Stimulated activated naive CD8-positive, alpha-beta T cell treated with anti-CD3 and anti-CD28 coated beads, Interleukin-15, amount 100 ng/mL, for 72 hours (primary cell): Measurements from ENCODE around the gene LMF1.

Source experiments
- ATAC-seq: fragments of 150-1000 bp; cut with Tn5 transposase; 2 replicates; pipeline ENCODE4 v1.10.0; 2021; ENCODE audit warnings: mild to moderate bottlenecking, moderate library complexity
- DNase-seq, 2 donors: peaks; one replicate each; pipeline ENCODE4 v3.0.0; 2021 to 2022
- H3K27ac Mint-ChIP-seq, 2 donors: one replicate each; pipeline ENCODE4 v1.8.0; 2022; ENCODE audit warnings: mild to moderate bottlenecking in 2 of 2, mixed read lengths in 2 of 2, moderate library complexity in 2 of 2
- H3K27me3 Mint-ChIP-seq: one replicate; pipeline ENCODE4 v1.8.0; 2022; ENCODE audit warnings: mixed read lengths
- H3K4me1 Mint-ChIP-seq: one replicate; pipeline ENCODE4 v1.8.0; 2022; ENCODE audit warnings: mild to moderate bottlenecking, mixed read lengths
- H3K4me3 Mint-ChIP-seq, 2 donors: one replicate each; pipeline ENCODE4 v1.8.0; 2022; ENCODE audit warnings: mild to moderate bottlenecking in 2 of 2, mixed read lengths in 2 of 2, moderate library complexity in 1 of 2
- H3K9me3 Mint-ChIP-seq, 2 donors: one replicate each; pipeline ENCODE4 v1.8.0; 2022; ENCODE audit warnings: mixed read lengths in 2 of 2

Gene LMF1

GRCh38 chr16:914440-914839 lies 56.3 kb downstream of the LMF1 start:
- Mint-ChIP-seq H3K27ac (no peak overlapping the region), H3K27me3 (no peaks in the 10 kb centered on the region), H3K4me3 (no peak overlapping the region), H3K4me1 (no peaks in the 10 kb centered on the region), H3K9me3 (no peaks in the 10 kb centered on the region)
- DNase-seq (no peak), ATAC-seq (peak; percentile 71)

- no peak for DNase-seq
- Mint-ChIP-seq H3K4me1 (no peaks in the 10 kb centered on the region), H3K27me3 (no peaks in the 10 kb centered on the region), H3K27ac (peak overlapping the region in 1 of 2 donors; percentile 87), H3K9me3 (no peaks in the 10 kb centered on the region), H3K4me3 (no peak overlapping the region)
- peak; percentile 34 for ATAC-seq
Observed at GRCh38 chr16:913817-914439, 56.9 kb downstream of the LMF1 start.

GRCh38 chr16:912684-913613 lies 57.8 kb downstream of the LMF1 start:
- no peak for ATAC-seq
- no peaks in the 10 kb centered on the region for H3K4me1 Mint-ChIP-seq
- DNase-seq, result no peak
- H3K27me3 Mint-ChIP-seq, result no peaks in the 10 kb centered on the region
- no peak overlapping the region for H3K4me3 Mint-ChIP-seq
- no peaks in the 10 kb centered on the region for H3K9me3 Mint-ChIP-seq
- no peak overlapping the region for H3K27ac Mint-ChIP-seq

- no peak for ATAC-seq
- Mint-ChIP-seq H3K4me1 (no peaks in the 10 kb centered on the region), H3K27ac (no peak overlapping the region), H3K27me3 (no peaks in the 10 kb centered on the region), H3K4me3 (no peak overlapping the region), H3K9me3 (no peaks in the 10 kb centered on the region)
- DNase-seq, result no peak
Observed at GRCh38 chr16:912322-912683, 58.5 kb downstream of the LMF1 start.

GRCh38 chr16:911604-912321 lies 59.0 kb downstream of the LMF1 start:
- no peaks in the 10 kb centered on the region for H3K4me1 Mint-ChIP-seq
- H3K27me3 Mint-ChIP-seq, result no peaks in the 10 kb centered on the region
- no peaks in the 10 kb centered on the region for H3K9me3 Mint-ChIP-seq
- DNase-seq, result no peak
- no peak overlapping the region for H3K27ac Mint-ChIP-seq
- H3K4me3 Mint-ChIP-seq, result no peak overlapping the region
- no peak for ATAC-seq

- no peaks in the 10 kb centered on the region for H3K27me3 Mint-ChIP-seq
- DNase-seq (no peak), ATAC-seq (no peak)
- no peaks in the 10 kb centered on the region for H3K4me1 Mint-ChIP-seq
- no peaks in the 10 kb centered on the region for H3K9me3 Mint-ChIP-seq
- H3K27ac Mint-ChIP-seq, result no peak overlapping the region
- H3K4me3 Mint-ChIP-seq, result no peak overlapping the region
Observed at GRCh38 chr16:911101-911500, 59.7 kb downstream of the LMF1 start.

GRCh38 chr16:910181-910580 lies 60.6 kb downstream of the LMF1 start:
- ATAC-seq, result no peak
- Mint-ChIP-seq H3K27me3 (no peaks in the 10 kb centered on the region), H3K4me1 (no peaks in the 10 kb centered on the region), H3K9me3 (peaks cover 0 to 3% of the 10 kb centered on the region in 2 donors), H3K4me3 (no peak overlapping the region), H3K27ac (no peak overlapping the region)
- no peak for DNase-seq

GRCh38 chr16:909281-910000 lies 61.3 kb downstream of the LMF1 start:
- no peak overlapping the region for H3K4me3 Mint-ChIP-seq
- no peaks in the 10 kb centered on the region for H3K27me3 Mint-ChIP-seq
- peaks cover 0 to 7% of the 10 kb centered on the region in 2 donors for H3K9me3 Mint-ChIP-seq
- H3K4me1 Mint-ChIP-seq, result no peaks in the 10 kb centered on the region
- H3K27ac Mint-ChIP-seq, result peak overlapping the region in 1 of 2 donors; percentile 83
- DNase-seq, result no peak
- ATAC-seq, result no peak

GRCh38 chr16:908526-909155 lies 62.1 kb downstream of the LMF1 start:
- peaks cover 0 to 7% of the 10 kb centered on the region in 2 donors for H3K9me3 Mint-ChIP-seq
- H3K27ac Mint-ChIP-seq, result peak overlapping the region in 1 of 2 donors; percentile 83
- H3K4me3 Mint-ChIP-seq, result no peak overlapping the region
- H3K27me3 Mint-ChIP-seq, result no peaks in the 10 kb centered on the region
- no peak for DNase-seq
- no peaks in the 10 kb centered on the region for H3K4me1 Mint-ChIP-seq
- no peak for ATAC-seq

GRCh38 chr16:907842-908241 lies 62.9 kb downstream of the LMF1 start:
- Mint-ChIP-seq H3K27ac (no peak overlapping the region), H3K27me3 (no peaks in the 10 kb centered on the region), H3K9me3 (peaks cover 0 to 7% of the 10 kb centered on the region in 2 donors), H3K4me1 (no peaks in the 10 kb centered on the region), H3K4me3 (no peak overlapping the region)
- ATAC-seq (no peak), DNase-seq (no peak)

GRCh38 chr16:907361-907760 lies 63.4 kb downstream of the LMF1 start:
- H3K27me3 Mint-ChIP-seq, result no peaks in the 10 kb centered on the region
- ATAC-seq (no peak), DNase-seq (no peak)
- H3K4me3 Mint-ChIP-seq, result no peak overlapping the region
- no peak overlapping the region for H3K27ac Mint-ChIP-seq
- no peaks in the 10 kb centered on the region for H3K4me1 Mint-ChIP-seq
- H3K9me3 Mint-ChIP-seq, result peaks cover 0 to 7% of the 10 kb centered on the region in 2 donors

GRCh38 chr16:906296-906695 lies 64.5 kb downstream of the LMF1 start:
- ATAC-seq, result no peak
- H3K27me3 Mint-ChIP-seq, result no peaks in the 10 kb centered on the region
- no peak overlapping the region for H3K27ac Mint-ChIP-seq
- DNase-seq, result no peak
- no peaks in the 10 kb centered on the region for H3K4me1 Mint-ChIP-seq
- peaks cover 0 to 7% of the 10 kb centered on the region in 2 donors for H3K9me3 Mint-ChIP-seq
- H3K4me3 Mint-ChIP-seq, result no peak overlapping the region

GRCh38 chr16:901715-902601 lies 68.8 kb downstream of the LMF1 start:
- DNase-seq (no peak), ATAC-seq (no peak)
- Mint-ChIP-seq H3K9me3 (peaks cover 0 to 7% of the 10 kb centered on the region in 2 donors), H3K27me3 (no peaks in the 10 kb centered on the region), H3K4me1 (no peaks in the 10 kb centered on the region), H3K27ac (no peak overlapping the region), H3K4me3 (no peak overlapping the region)

- no peaks in the 10 kb centered on the region for H3K4me1 Mint-ChIP-seq
Observed at GRCh38 chr16:901149-901548, 69.6 kb downstream of the LMF1 start.

More at GRCh38 chr16:901149-901548, 69.6 kb downstream of the LMF1 start:
- DNase-seq, result no peak
- no peak for ATAC-seq
- Mint-ChIP-seq H3K27me3 (no peaks in the 10 kb centered on the region), H3K27ac (no peak overlapping the region), H3K9me3 (peaks cover 0 to 7% of the 10 kb centered on the region in 2 donors), H3K4me3 (no peak overlapping the region)
